Right lobe of liver (tissue), 4 donors: ENCODE data around the gene HUS1B.

Source experiments
- POLR2A ChIP-seq: fragments of 450-650 bp; IDR thresholded peaks from one replicate; pipeline ENCODE4 v1.6.1; 2017; ENCODE audit warnings: antibody characterized with exemption, mild to moderate bottlenecking
- TF ChIP-seq, protein P1 (sequence below), 4 donors: fragments of 200-600 bp in 3 of 4; fragments of 450-650 bp in 1 of 4; IDR thresholded peaks; one replicate each; pipeline versions ENCODE4 v1.5.1 to v1.8.0; 2016 to 2022; ENCODE audit warnings: antibody characterized with exemption in 4 of 4, mild to moderate bottlenecking in 2 of 4
- donor health status: DM: no; HTN: no; CAD: no.
- donor health status: DM: no; HTN: no; CAD: no.
- donor health status: DM: no; HTN: yes; CAD: no.

DNA sequence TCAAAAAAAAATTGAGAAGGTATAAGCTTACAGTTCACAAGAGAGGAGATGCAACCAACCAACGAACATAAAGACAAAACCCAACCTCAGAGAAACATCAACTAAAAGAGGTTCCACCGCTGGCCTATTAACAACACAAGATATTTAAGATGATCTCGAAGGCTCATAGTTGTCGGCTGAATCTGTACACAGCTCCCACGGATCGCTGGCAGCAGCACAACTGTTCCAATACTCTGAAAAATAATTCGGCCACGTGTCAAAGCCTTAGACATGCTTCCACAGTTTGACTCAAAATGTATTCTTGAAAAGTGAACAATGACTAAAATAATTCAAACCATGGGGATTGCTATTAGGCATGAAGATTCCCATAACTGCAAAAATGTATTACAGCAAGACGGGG lies 22.4 kb upstream of the HUS1B start:
- TF ChIP-seq POLR2A, result no peak
- TF ChIP-seq, protein P1, sequence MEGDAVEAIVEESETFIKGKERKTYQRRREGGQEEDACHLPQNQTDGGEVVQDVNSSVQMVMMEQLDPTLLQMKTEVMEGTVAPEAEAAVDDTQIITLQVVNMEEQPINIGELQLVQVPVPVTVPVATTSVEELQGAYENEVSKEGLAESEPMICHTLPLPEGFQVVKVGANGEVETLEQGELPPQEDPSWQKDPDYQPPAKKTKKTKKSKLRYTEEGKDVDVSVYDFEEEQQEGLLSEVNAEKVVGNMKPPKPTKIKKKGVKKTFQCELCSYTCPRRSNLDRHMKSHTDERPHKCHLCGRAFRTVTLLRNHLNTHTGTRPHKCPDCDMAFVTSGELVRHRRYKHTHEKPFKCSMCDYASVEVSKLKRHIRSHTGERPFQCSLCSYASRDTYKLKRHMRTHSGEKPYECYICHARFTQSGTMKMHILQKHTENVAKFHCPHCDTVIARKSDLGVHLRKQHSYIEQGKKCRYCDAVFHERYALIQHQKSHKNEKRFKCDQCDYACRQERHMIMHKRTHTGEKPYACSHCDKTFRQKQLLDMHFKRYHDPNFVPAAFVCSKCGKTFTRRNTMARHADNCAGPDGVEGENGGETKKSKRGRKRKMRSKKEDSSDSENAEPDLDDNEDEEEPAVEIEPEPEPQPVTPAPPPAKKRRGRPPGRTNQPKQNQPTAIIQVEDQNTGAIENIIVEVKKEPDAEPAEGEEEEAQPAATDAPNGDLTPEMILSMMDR (IDR thresholded peaks at IDR 0.05), result no peak
